Upper lobe of left lung (tissue), 6 donors: ENCODE measurements around the gene XRCC5. TPM values are rescaled to one million over a fixed set of nuclear protein-coding genes. Genes with fewer than 3 reads are reported as not detected.
A peak's percentile ranks its signal among the peaks of the same experiment; 100 is the strongest.

Experiments used
- ATAC-seq, 2 donors: fragments of 200-7000 bp; cut with Tn5 transposase; one replicate each; pipeline ENCODE4 v1.9.1; 2022; ENCODE audit warnings: mild to moderate bottlenecking in 2 of 2, moderate library complexity in 2 of 2; ENCODE audit not compliant: low FRiP score in 2 of 2
- DNase-seq, 2 donors: peaks; one replicate each; pipeline ENCODE4 v3.0.0-alpha.2; 2019 to 2020
- H3K27ac ChIP-seq, 4 donors: fragments of 200-600 bp; sonication (generic); one replicate each; pipeline ENCODE4 v1.5.1; 2016 to 2019
- H3K27me3 ChIP-seq, 4 donors: fragments of 200-600 bp; sonication (generic); one replicate each; pipeline ENCODE4 v1.5.1; 2017 to 2019
- H3K36me3 ChIP-seq, 4 donors: fragments of 200-600 bp; sonication (generic); one replicate each; pipeline ENCODE4 v1.5.1; 2016 to 2019
- H3K4me1 ChIP-seq, 4 donors: fragments of 200-600 bp; sonication (generic); one replicate each; pipeline ENCODE4 v1.5.1; 2018 to 2019
- H3K4me3 ChIP-seq, 4 donors: fragments of 200-600 bp; sonication (generic); one replicate each; pipeline ENCODE4 v1.5.1; 2017 to 2019; ENCODE audit warnings: mild to moderate bottlenecking in 2 of 4, moderate library complexity in 1 of 4
- H3K9me3 ChIP-seq, 4 donors: fragments of 200-600 bp; sonication (generic); one replicate each; pipeline ENCODE4 v1.5.1; 2018 to 2019
- CTCF ChIP-seq, 6 experiments: fragments of 450-650 bp in 4 of 6; fragments of 200-600 bp in 2 of 6; sonication (generic) in 2 of 6; IDR thresholded peaks; one replicate each; pipeline ENCODE4 v1.5.1; 2016 to 2019; ENCODE audit warnings: antibody characterized with exemption in 6 of 6
- EP300 ChIP-seq, 4 donors: sonication (generic); formaldehyde crosslinking; IDR thresholded peaks; one replicate each; pipeline ENCODE4 v1.5.1; 2017; ENCODE audit warnings: antibody characterized with exemption in 4 of 4, control low read depth in 2 of 4
- POLR2A ChIP-seq, 4 donors: fragments of 450-650 bp; IDR thresholded peaks; one replicate each; pipeline ENCODE4 v1.5.1; 2016 to 2017; ENCODE audit warnings: antibody characterized with exemption in 4 of 4, mild to moderate bottlenecking in 2 of 4
- POLR2AphosphoS5 ChIP-seq, 2 donors: sonication (generic); formaldehyde crosslinking; IDR thresholded peaks; one replicate each; pipeline ENCODE4 v1.5.1; 2017; ENCODE audit warnings: antibody characterized with exemption in 2 of 2
- WGBS, 2 donors: methylation state at CpG; one replicate each; pipeline ENCODE4 v1.1.5; 2017 to 2018; 5-methylcytosine and 5-hydroxymethylcytosine counted together
- total RNA-seq, 6 donors: library from RNA; depleted of rRNA in 4 of 6; stranded (reverse); fragments of >200 nt in 4 of 6; gene quantifications; one replicate each; pipeline versions ENCODE4 v1.1.0 to v1.2.1, GENCODE V29; 2016 to 2021
- donor health status: DM: no; HTN: no; CAD: no; lungs with moderate emphysema.
- donor health status: DM: no; HTN: yes; CAD: no; lungs with severe emphysema.

The XRCC5 gene
- total RNA-seq, 6 donors from 2014 or later = 57.3 to 163 (median 131) TPM

- Histone ChIP-seq H3K4me1 (peaks cover 10 to 24% (median 15%) of the 10 kb centered on the region in 4 donors), H3K27ac (no peak overlapping the region), H3K4me3 (no peak overlapping the region), H3K27me3 (no peaks in the 10 kb centered on the region), H3K9me3 (no peaks in the 10 kb centered on the region), H3K36me3 (no peaks in the 10 kb centered on the region)
- ATAC-seq (no peak), DNase-seq (no peak)
- 91 to 92% methylated on average over 11 of the region's 11 CpGs for WGBS, 2 donors
- no peak for TF ChIP-seq EP300 (IDR thresholded peaks at IDR 0.05)
- no peak for TF ChIP-seq CTCF (IDR thresholded peaks at IDR 0.05)
- no peak for TF ChIP-seq POLR2A (IDR thresholded peaks at IDR 0.05)
- TF ChIP-seq POLR2AphosphoS5 (IDR thresholded peaks at IDR 0.05) = no peak
Observed at GRCh38 chr2:216083464-216084281, 25.5 kb upstream of the XRCC5 start.

GRCh38 chr2:216084547-216084946 lies 24.6 kb upstream of the XRCC5 start:
- no peak overlapping the region for H3K4me3 ChIP-seq
- 48 to 55% methylated on average over 3 of the region's 3 CpGs for WGBS, 2 donors
- no peaks in the 10 kb centered on the region for H3K36me3 ChIP-seq
- no peaks in the 10 kb centered on the region for H3K9me3 ChIP-seq
- peak overlapping the region in 1 of 4 donors; percentile 36 for H3K27ac ChIP-seq
- H3K4me1 ChIP-seq = peaks cover 10 to 24% (median 13%) of the 10 kb centered on the region in 4 donors
- no peak for ATAC-seq
- no peaks in the 10 kb centered on the region for H3K27me3 ChIP-seq
- no peak for TF ChIP-seq CTCF (IDR thresholded peaks at IDR 0.05)
- TF ChIP-seq EP300 (IDR thresholded peaks at IDR 0.05) = no peak
- no peak for TF ChIP-seq POLR2A (IDR thresholded peaks at IDR 0.05)
- no peak for TF ChIP-seq POLR2AphosphoS5 (IDR thresholded peaks at IDR 0.05)
- DNase-seq = no peak

GRCh38 chr2:216086207-216086893 lies 22.8 kb upstream of the XRCC5 start:
- ATAC-seq (no peak), DNase-seq (no peak)
- Histone ChIP-seq H3K4me1 (peaks cover under 1 to 10% (median 4%) of the 10 kb centered on the region in 4 donors), H3K27me3 (no peaks in the 10 kb centered on the region), H3K27ac (no peak overlapping the region), H3K36me3 (no peaks in the 10 kb centered on the region), H3K9me3 (no peaks in the 10 kb centered on the region), H3K4me3 (no peak overlapping the region)
- 92 to 95% methylated on average over 2 of the region's 2 CpGs for whole genome bisulfite sequencing, 2 donors
- TF ChIP-seq EP300 (IDR thresholded peaks at IDR 0.05) (no peak), POLR2AphosphoS5 (IDR thresholded peaks at IDR 0.05) (no peak), POLR2A (IDR thresholded peaks at IDR 0.05) (no peak), CTCF (IDR thresholded peaks at IDR 0.05) (no peak)

GRCh38 chr2:216090369-216090786 lies 18.8 kb upstream of the XRCC5 start:
- Histone ChIP-seq H3K4me1 (no peaks in the 10 kb centered on the region), H3K36me3 (no peaks in the 10 kb centered on the region), H3K4me3 (no peak overlapping the region), H3K9me3 (no peaks in the 10 kb centered on the region), H3K27me3 (no peaks in the 10 kb centered on the region), H3K27ac (no peak overlapping the region)
- 97 to 100% methylated on average over 1 of the region's 1 CpG for WGBS, 2 donors
- ATAC-seq (no peak), DNase-seq (no peak)
- TF ChIP-seq EP300 (IDR thresholded peaks at IDR 0.05) (no peak), CTCF (IDR thresholded peaks at IDR 0.05) (no peak)
